Ishikawa (cell line): ENCODE data around the gene CDCA5.

Experiments used
- CEBPB ChIP-seq: IDR thresholded peaks from 2 replicates; pipeline ENCODE4 v1.6.1; 2012
- CREB1 ChIP-seq: IDR thresholded peaks from 2 replicates; pipeline ENCODE4 v1.6.1; 2012; ENCODE audit warnings: low read depth
- EGR1 ChIP-seq: IDR thresholded peaks from 2 replicates; pipeline ENCODE4 v1.6.1; 2012
- EP300 ChIP-seq: IDR thresholded peaks from 2 replicates; pipeline ENCODE4 v1.6.1; 2012; ENCODE audit warnings: borderline replicate concordance
- FOXM1 ChIP-seq: IDR thresholded peaks from 2 replicates; pipeline ENCODE4 v1.6.1; 2012; ENCODE audit warnings: low read depth, borderline replicate concordance
- MAX ChIP-seq: IDR thresholded peaks from 2 replicates; pipeline ENCODE4 v1.6.1; 2012
- NFIC ChIP-seq: IDR thresholded peaks from 2 replicates; pipeline ENCODE4 v1.6.1; 2012
- RAD21 ChIP-seq: IDR thresholded peaks from 2 replicates; pipeline ENCODE4 v1.6.1; 2012; ENCODE audit warnings: low read depth
- REST ChIP-seq: IDR thresholded peaks from 2 replicates; pipeline ENCODE4 v1.6.1; 2012; ENCODE audit warnings: low read depth, mild to moderate bottlenecking
- TAF1 ChIP-seq: IDR thresholded peaks from 2 replicates; pipeline ENCODE4 v1.6.1; 2012; ENCODE audit warnings: low read depth, mild to moderate bottlenecking
- TCF12 ChIP-seq: IDR thresholded peaks from 2 replicates; pipeline ENCODE4 v1.6.1; 2012; ENCODE audit warnings: low read depth
- TEAD4 ChIP-seq: IDR thresholded peaks from 2 replicates; pipeline ENCODE4 v1.6.1; 2012
- USF1 ChIP-seq: IDR thresholded peaks from 2 replicates; pipeline ENCODE4 v1.6.1; 2012
- YY1 ChIP-seq: IDR thresholded peaks from 2 replicates; pipeline ENCODE4 v1.6.1; 2012; ENCODE audit warnings: low read depth
- ZBTB7A ChIP-seq: IDR thresholded peaks from 2 replicates; pipeline ENCODE4 v1.6.1; 2012; ENCODE audit warnings: low read depth

Gene CDCA5

GRCh38 chr11:65115361-65116082 lies 31.7 kb upstream of the CDCA5 start:
- no peak for TF ChIP-seq EGR1
- TF ChIP-seq CREB1: no peak
- no peak for TF ChIP-seq ZBTB7A
- TF ChIP-seq NFIC: no peak
- no peak for TF ChIP-seq EP300
- TF ChIP-seq RAD21: no peak
- no peak for TF ChIP-seq TCF12
- no peak for TF ChIP-seq YY1
- no peak for TF ChIP-seq TEAD4
- TF ChIP-seq TAF1: no peak
- no peak for TF ChIP-seq CEBPB
- no peak for TF ChIP-seq FOXM1
- no peak for TF ChIP-seq REST
- TF ChIP-seq USF1: no peak
- no peak for TF ChIP-seq MAX

- TF ChIP-seq CEBPB (no peak), TEAD4 (no peak), RAD21 (no peak), MAX (no peak), NFIC (no peak), FOXM1 (no peak), CREB1 (no peak), USF1 (no peak), YY1 (no peak), TCF12 (no peak), EP300 (no peak)
These were observed 30.8 kb upstream of the CDCA5 start for GRCh38 chr11:65114538-65115171.

- no peak for TF ChIP-seq RAD21
- no peak for TF ChIP-seq ZBTB7A
- peak; percentile 45; the same call in 1 of the 2 replicates for TF ChIP-seq MAX
- no peak for TF ChIP-seq YY1
These were observed 30.0 kb upstream of the CDCA5 start for GRCh38 chr11:65113839-65114238.

- TF ChIP-seq ZBTB7A (no peak), NFIC (peak; percentile 92), TCF12 (peak; percentile 39; the same call in 1 of the 2 replicates), YY1 (no peak), TEAD4 (0 out of 2 replicates have a peak, but pooled peaks have one; percentile 21), FOXM1 (no peak), TAF1 (no peak)
These were observed 29.5 kb upstream of the CDCA5 start for GRCh38 chr11:65113361-65113756.

GRCh38 chr11:65112546-65113360 lies 28.9 kb upstream of the CDCA5 start:
- TF ChIP-seq EP300: no peak
- TF ChIP-seq ZBTB7A: peak; percentile 89; the same call in 1 of the 2 replicates
- no peak for TF ChIP-seq EGR1
- peak; percentile 60; the same call in 1 of the 2 replicates for TF ChIP-seq MAX
- 0 out of 2 replicates have a peak, but pooled peaks have one; percentile 16 for TF ChIP-seq TCF12
- TF ChIP-seq NFIC: no peak
- TF ChIP-seq USF1: no peak
- no peak for TF ChIP-seq REST
- TF ChIP-seq RAD21: peak; percentile 22; the same call in 1 of the 2 replicates
